Thyroid gland (tissue), 4 donors: ENCODE results near the gene OR10J4.

ENCODE experiments used
- CTCF ChIP-seq, 6 experiments: fragments of 200-600 bp in 3 of 6; fragments of 450-650 bp in 3 of 6; sonication (generic) in 3 of 6; IDR thresholded peaks; one replicate each; pipeline ENCODE4 v1.5.1; 2016 to 2019; ENCODE audit warnings: antibody characterized with exemption in 6 of 6, mild to moderate bottlenecking in 2 of 6, inconsistent platforms in 1 of 6, moderate library complexity in 1 of 6
- POLR2A ChIP-seq, 2 donors: fragments of 450-650 bp; IDR thresholded peaks; one replicate each; pipeline ENCODE4 v1.6.1; 2017; ENCODE audit warnings: antibody characterized with exemption in 2 of 2, mild to moderate bottlenecking in 2 of 2, moderate library complexity in 1 of 2

GRCh38 chr1:159469921-159470533 is 38.0 kb downstream of the OR10J4 start:
- TF ChIP-seq CTCF (IDR thresholded peaks at IDR 0.05) = no peak
- TF ChIP-seq POLR2A (IDR thresholded peaks at IDR 0.05) = no peak
